ENCODE data around the gene VWA3B.

DNA sequence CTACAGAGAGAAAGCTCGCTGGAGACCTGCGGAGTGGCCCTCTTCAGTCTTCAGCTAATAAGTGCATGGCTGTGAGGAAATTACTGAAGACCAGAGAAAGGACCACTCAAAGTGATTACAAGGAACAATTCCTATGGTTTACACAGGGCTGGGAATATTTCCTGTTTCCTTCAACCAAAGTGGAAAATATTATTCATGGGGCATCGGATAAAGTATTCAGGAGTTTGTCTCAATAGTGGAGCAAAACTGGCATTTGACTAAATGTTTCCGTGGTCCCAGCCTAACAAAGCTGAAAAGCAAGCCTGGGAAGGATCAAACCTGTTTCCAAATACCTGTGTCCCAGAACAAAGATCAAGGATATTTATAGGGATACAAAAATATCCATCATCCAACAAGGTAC lies 227.3 kb downstream of the VWA3B start:
- TF ChIP-seq, protein P1, sequence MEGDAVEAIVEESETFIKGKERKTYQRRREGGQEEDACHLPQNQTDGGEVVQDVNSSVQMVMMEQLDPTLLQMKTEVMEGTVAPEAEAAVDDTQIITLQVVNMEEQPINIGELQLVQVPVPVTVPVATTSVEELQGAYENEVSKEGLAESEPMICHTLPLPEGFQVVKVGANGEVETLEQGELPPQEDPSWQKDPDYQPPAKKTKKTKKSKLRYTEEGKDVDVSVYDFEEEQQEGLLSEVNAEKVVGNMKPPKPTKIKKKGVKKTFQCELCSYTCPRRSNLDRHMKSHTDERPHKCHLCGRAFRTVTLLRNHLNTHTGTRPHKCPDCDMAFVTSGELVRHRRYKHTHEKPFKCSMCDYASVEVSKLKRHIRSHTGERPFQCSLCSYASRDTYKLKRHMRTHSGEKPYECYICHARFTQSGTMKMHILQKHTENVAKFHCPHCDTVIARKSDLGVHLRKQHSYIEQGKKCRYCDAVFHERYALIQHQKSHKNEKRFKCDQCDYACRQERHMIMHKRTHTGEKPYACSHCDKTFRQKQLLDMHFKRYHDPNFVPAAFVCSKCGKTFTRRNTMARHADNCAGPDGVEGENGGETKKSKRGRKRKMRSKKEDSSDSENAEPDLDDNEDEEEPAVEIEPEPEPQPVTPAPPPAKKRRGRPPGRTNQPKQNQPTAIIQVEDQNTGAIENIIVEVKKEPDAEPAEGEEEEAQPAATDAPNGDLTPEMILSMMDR (conservative IDR thresholded peaks at IDR 0.05) = no peak
- no peak for TF ChIP-seq ZFX (IDR thresholded peaks at IDR 0.05)
